Measurements from ENCODE around the gene TELO2.

TELO2 gene

DNA sequence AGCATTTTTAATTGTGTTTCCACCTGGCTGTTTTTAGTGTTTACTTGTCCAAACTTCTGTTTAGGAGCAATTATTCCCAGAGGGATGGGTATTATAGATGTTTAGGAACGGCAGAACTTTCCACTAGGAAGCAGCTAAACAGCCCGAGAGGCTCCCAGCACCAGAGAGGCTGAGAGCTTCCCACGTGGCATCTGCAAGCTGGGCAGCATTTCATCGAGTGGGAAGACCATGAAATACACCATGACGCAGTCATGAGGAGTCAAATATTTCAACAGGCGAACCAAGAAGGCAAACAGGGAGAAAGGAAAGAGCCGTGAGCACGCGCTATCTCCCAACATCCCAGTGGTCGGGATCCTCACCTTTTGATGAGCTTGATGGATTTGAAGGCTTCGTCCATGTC is 64.4 kb downstream of the TELO2 start:
- H3K27me3 ChIP-seq (ENCODE audit: control insufficient read depth in 3 of 3, insufficient read depth in 3 of 3, low read depth in 1 of 3, low read length in 3 of 3), result no peaks in the 10 kb centered on the region
- peaks cover 46 to 83% of the 10 kb centered on the region in 2 donors for H3K36me3 ChIP-seq (replicated peaks in 1 of 2; ENCODE audit: control insufficient read depth in 2 of 2, insufficient read depth in 2 of 2, low read length in 2 of 2)
- no peaks in the 10 kb centered on the region for H3K79me1 ChIP-seq (ENCODE audit: low read depth, low read length)
- H2AK5ac ChIP-seq (ENCODE audit: low read depth, low read length), result no peak overlapping the region
- H3K4me3 ChIP-seq (ENCODE audit: low read length in 2 of 2), result no peak overlapping the region
- no peak overlapping the region for H2BK15ac ChIP-seq (ENCODE audit: low read length)
- no peak overlapping the region for H3K23ac ChIP-seq (ENCODE audit: low read depth, low read length, poor library complexity)
- no peak overlapping the region for H4K91ac ChIP-seq (ENCODE audit: low read depth, low read length, poor library complexity)
- H3K18ac ChIP-seq (ENCODE audit: low read length), result no peak overlapping the region
- no peak overlapping the region for H2AFZ ChIP-seq (ENCODE audit: low read length)
- no peak overlapping the region for H2BK5ac ChIP-seq (ENCODE audit: low read length)
- H4K8ac ChIP-seq (ENCODE audit: low read depth, low read length), result no peak overlapping the region
- no peak overlapping the region for H2BK12ac ChIP-seq (ENCODE audit: low read length)
- no peak overlapping the region for H3K14ac ChIP-seq (ENCODE audit: low read length)
- H3K4me2 ChIP-seq (ENCODE audit: insufficient read depth, low read length, poor library complexity, severe bottlenecking), result no peak overlapping the region
- H3K27ac ChIP-seq (replicated peaks; ENCODE audit: low read length), result no peak overlapping the region
- no peak overlapping the region for H3K9ac ChIP-seq (ENCODE audit: low read depth, low read length, poor library complexity)
- no peak overlapping the region for H2BK120ac ChIP-seq (ENCODE audit: low read depth, low read length)
- WGBS, 2 donors (ENCODE audit: extremely low coverage in 2 of 2, insufficient read length in 2 of 2, insufficient replicate concordance in 1 of 2), result no CpG with 5 or more reads among the region's 11 CpGs
- H3K9me3 ChIP-seq (replicated peaks in 1 of 2; ENCODE audit: control insufficient read depth in 2 of 2, insufficient read depth in 1 of 2, low read depth in 1 of 2, low read length in 2 of 2), result no peaks in the 10 kb centered on the region
- no peak for DNase-seq (ENCODE audit: low spot score)
- H3K4ac ChIP-seq (ENCODE audit: low read length), result no peak overlapping the region
- no peaks in the 10 kb centered on the region for H3K4me1 ChIP-seq (ENCODE audit: control insufficient read depth in 2 of 2, insufficient read depth in 1 of 2, low read depth in 1 of 2, low read length in 2 of 2)

DNA sequence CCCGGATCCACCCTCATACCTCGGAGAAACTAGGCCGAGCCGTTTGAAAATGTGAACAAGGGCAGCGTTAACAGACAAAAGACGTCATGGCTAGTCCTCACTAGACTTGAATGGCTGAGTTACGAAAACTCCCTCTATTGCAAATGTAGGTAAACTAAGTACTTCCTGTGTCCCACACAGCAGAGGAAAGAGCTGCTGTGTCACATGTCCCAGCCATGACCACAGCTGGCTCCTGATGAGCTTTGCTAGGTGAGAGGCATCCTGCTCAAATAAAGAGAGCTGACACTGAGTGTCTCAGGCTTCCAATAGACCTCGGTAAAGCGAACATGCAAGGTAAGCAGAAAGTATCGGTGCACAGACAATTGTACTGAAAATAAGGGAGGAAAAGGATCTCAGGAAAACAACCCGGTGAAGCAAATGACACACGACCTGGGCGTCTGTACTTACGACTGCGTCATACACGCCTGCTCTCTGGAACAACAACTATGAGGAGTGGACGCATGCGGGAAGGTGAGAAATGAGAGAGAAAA is 66.4 kb downstream of the TELO2 start:
- no peak overlapping the region for H4K91ac ChIP-seq (ENCODE audit: low read depth, low read length, poor library complexity)
- WGBS, 2 donors (ENCODE audit: extremely low coverage in 2 of 2, insufficient read length in 2 of 2, insufficient replicate concordance in 1 of 2), result no CpG with 5 or more reads among the region's 18 CpGs
- H3K79me1 ChIP-seq (ENCODE audit: low read depth, low read length), result peaks cover 3% of the 10 kb centered on the region
- H2AK5ac ChIP-seq (ENCODE audit: low read depth, low read length), result no peak overlapping the region
- H3K27ac ChIP-seq (replicated peaks; ENCODE audit: low read length), result no peak overlapping the region
- no peak overlapping the region for H4K8ac ChIP-seq (ENCODE audit: low read depth, low read length)
- H3K9me3 ChIP-seq (replicated peaks in 1 of 2; ENCODE audit: control insufficient read depth in 2 of 2, insufficient read depth in 1 of 2, low read depth in 1 of 2, low read length in 2 of 2), result no peaks in the 10 kb centered on the region
- H3K4me3 ChIP-seq (ENCODE audit: low read length in 2 of 2), result no peak overlapping the region
- no peak overlapping the region for H2BK12ac ChIP-seq (ENCODE audit: low read length)
- no peak overlapping the region for H2BK120ac ChIP-seq (ENCODE audit: low read depth, low read length)
- H2BK5ac ChIP-seq (ENCODE audit: low read length), result no peak overlapping the region
- H2AFZ ChIP-seq (ENCODE audit: low read length), result no peak overlapping the region
- no peaks in the 10 kb centered on the region for H3K27me3 ChIP-seq (ENCODE audit: control insufficient read depth in 3 of 3, insufficient read depth in 3 of 3, low read depth in 1 of 3, low read length in 3 of 3)
- H2BK15ac ChIP-seq (ENCODE audit: low read length), result no peak overlapping the region
- DNase-seq (ENCODE audit: low spot score), result no peak
- H3K18ac ChIP-seq (ENCODE audit: low read length), result no peak overlapping the region
- no peak overlapping the region for H3K4me2 ChIP-seq (ENCODE audit: insufficient read depth, low read length, poor library complexity, severe bottlenecking)
- no peak overlapping the region for H3K23ac ChIP-seq (ENCODE audit: low read depth, low read length, poor library complexity)
- H3K14ac ChIP-seq (ENCODE audit: low read length), result no peak overlapping the region
- no peaks in the 10 kb centered on the region for H3K4me1 ChIP-seq (ENCODE audit: control insufficient read depth in 2 of 2, insufficient read depth in 1 of 2, low read depth in 1 of 2, low read length in 2 of 2)
- H3K9ac ChIP-seq (ENCODE audit: low read depth, low read length, poor library complexity), result no peak overlapping the region
- peaks cover 53 to 93% of the 10 kb centered on the region in 2 donors for H3K36me3 ChIP-seq (replicated peaks in 1 of 2; ENCODE audit: control insufficient read depth in 2 of 2, insufficient read depth in 2 of 2, low read length in 2 of 2)
- no peak overlapping the region for H3K4ac ChIP-seq (ENCODE audit: low read length)
